ENCODE measurements around the gene EFTUD2. TPM values are rescaled to one million over a fixed set of nuclear protein-coding genes. Genes with fewer than 3 reads are reported as not detected.
A peak's percentile ranks its signal among the peaks of the same experiment; 100 is the strongest.
"Not testable (repeated sequence)": the region's sequence is repeated elsewhere in the genome, so short reads cannot be mapped to it uniquely, and the experiment has no call there.

The EFTUD2 gene
- total RNA-seq (100 to 1,000 TPM; 109 to 133 TPM), total RNA-seq (69.8 to 137 reads per million in 2 donors)

GRCh38 chr17:44899074-44899782, at the start of gene EFTUD2:
Gene EFTUD2 (minus strand): TSS chr17:44899445. CDS start chr17:44894521, 4,924 bp downstream.
- H3K4me3 Mint-ChIP-seq = peak within 1 kb of the TSS; percentile 95
- peak; percentile 86 to 92 (median 89) for DNase-seq
- H3K27me3 Mint-ChIP-seq = peaks cover 4% of the 10 kb centered on the region
- no peaks in the 10 kb centered on the region for H3K9me3 ChIP-seq (ENCODE audit: control insufficient read depth, low read length, poor library complexity, severe bottlenecking)
- H3K4me1 Mint-ChIP-seq = peaks cover 24% of the 10 kb centered on the region
- peak; percentile 93 for ATAC-seq
- peaks cover 2% of the 10 kb centered on the region for H3K36me3 Mint-ChIP-seq (ENCODE audit: low read depth)
- peak within 1 kb of the TSS; percentile 99 for H3K27ac Mint-ChIP-seq

GRCh38 chr17:44948315-44948795, 49.1 kb upstream of the EFTUD2 start:
- no peaks in the 10 kb centered on the region for H3K36me3 Mint-ChIP-seq (ENCODE audit: low read depth)
- H3K27ac Mint-ChIP-seq = peak overlapping the region; percentile 77
- ATAC-seq (no peak), DNase-seq (no peak)
- H3K27me3 Mint-ChIP-seq = peaks cover 6% of the 10 kb centered on the region
- peak overlapping the region; percentile 93 for H3K4me3 Mint-ChIP-seq
- H3K4me1 Mint-ChIP-seq = peaks cover 13% of the 10 kb centered on the region
- H3K9me3 ChIP-seq (ENCODE audit: control insufficient read depth, low read length, poor library complexity, severe bottlenecking) = no peaks in the 10 kb centered on the region

- Mint-ChIP-seq H3K4me3 (peak within 1 kb of the TSS; percentile 93), H3K4me1 (peaks cover 13% of the 10 kb centered on the region), H3K27me3 (peaks cover 6% of the 10 kb centered on the region), H3K27ac (peak within 1 kb of the TSS; percentile 77), H3K36me3 (ENCODE audit: low read depth) (no peaks in the 10 kb centered on the region)
- peak; percentile 99 for ATAC-seq
- DNase-seq = peak; percentile 73 to 83 (median 79)
- no peaks in the 10 kb centered on the region for H3K9me3 ChIP-seq (ENCODE audit: control insufficient read depth, low read length, poor library complexity, severe bottlenecking)
Measured at GRCh38 chr17:44947461-44948314, 48.4 kb upstream of the EFTUD2 start, which contains the start of gene KIF18B. Gene KIF18B (minus strand): TSS chr17:44947773. CDS start chr17:44936344, 11,429 bp downstream.

GRCh38 chr17:44945652-44946051, 46.4 kb upstream of the EFTUD2 start:
- ATAC-seq; H3K9me3 ChIP-seq (ENCODE audit: control insufficient read depth, low read length, poor library complexity, severe bottlenecking); H3K4me3 Mint-ChIP-seq; DNase-seq; H3K36me3 Mint-ChIP-seq (ENCODE audit: low read depth); H3K27me3 Mint-ChIP-seq; H3K27ac Mint-ChIP-seq: not testable (repeated sequence)
- H3K4me1 Mint-ChIP-seq = peaks cover 13% of the 10 kb centered on the region

GRCh38 chr17:44942456-44942855, 43.2 kb upstream of the EFTUD2 start:
- ATAC-seq (no peak), DNase-seq (no peak)
- H3K4me1 Mint-ChIP-seq = peaks cover 5% of the 10 kb centered on the region
- H3K27me3 Mint-ChIP-seq = peaks cover 6% of the 10 kb centered on the region
- peak overlapping the region; percentile 29 for H3K27ac Mint-ChIP-seq
- no peak overlapping the region for H3K4me3 Mint-ChIP-seq
- no peaks in the 10 kb centered on the region for H3K9me3 ChIP-seq (ENCODE audit: control insufficient read depth, low read length, poor library complexity, severe bottlenecking)
- no peaks in the 10 kb centered on the region for H3K36me3 Mint-ChIP-seq (ENCODE audit: low read depth)

DNA sequence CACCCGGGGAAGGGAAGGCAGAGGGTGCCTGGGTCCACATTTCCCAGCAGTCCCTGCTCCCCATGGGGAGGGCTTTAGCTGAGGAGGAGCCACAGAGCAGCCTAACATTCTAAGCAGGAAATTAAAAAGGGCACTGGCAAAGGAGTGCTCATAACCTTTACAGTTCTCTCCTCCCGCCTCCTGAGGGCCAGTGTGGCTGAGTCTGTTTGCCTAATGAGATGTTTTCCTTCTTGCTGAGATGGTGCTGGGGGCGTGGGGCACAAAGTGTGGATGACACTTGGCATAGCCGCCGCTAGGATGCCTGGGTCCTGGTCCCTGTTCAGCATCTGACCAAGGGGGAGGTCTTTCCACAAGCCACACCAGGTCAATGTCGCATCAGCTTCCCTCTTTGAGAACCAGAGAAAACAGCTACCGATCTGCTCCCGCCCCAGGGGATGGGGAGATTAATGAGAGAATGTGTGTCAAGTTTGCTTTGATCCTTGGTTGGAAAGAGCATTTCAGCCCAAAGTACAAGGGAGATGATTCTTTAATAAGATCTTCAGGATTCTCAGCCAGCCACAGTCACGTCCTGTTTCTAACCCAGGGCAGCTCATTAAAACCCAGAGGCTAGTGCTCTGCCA, 42.6 kb upstream of the EFTUD2 start:
- no peaks in the 10 kb centered on the region for H3K9me3 ChIP-seq (ENCODE audit: control insufficient read depth, low read length, poor library complexity, severe bottlenecking)
- H3K27me3 Mint-ChIP-seq = peaks cover 6% of the 10 kb centered on the region
- no peak for DNase-seq
- ATAC-seq = no peak
- H3K4me3 Mint-ChIP-seq = no peak overlapping the region
- no peaks in the 10 kb centered on the region for H3K36me3 Mint-ChIP-seq (ENCODE audit: low read depth)
- H3K4me1 Mint-ChIP-seq = peaks cover 6% of the 10 kb centered on the region
- H3K27ac Mint-ChIP-seq = peak overlapping the region; percentile 29

DNA sequence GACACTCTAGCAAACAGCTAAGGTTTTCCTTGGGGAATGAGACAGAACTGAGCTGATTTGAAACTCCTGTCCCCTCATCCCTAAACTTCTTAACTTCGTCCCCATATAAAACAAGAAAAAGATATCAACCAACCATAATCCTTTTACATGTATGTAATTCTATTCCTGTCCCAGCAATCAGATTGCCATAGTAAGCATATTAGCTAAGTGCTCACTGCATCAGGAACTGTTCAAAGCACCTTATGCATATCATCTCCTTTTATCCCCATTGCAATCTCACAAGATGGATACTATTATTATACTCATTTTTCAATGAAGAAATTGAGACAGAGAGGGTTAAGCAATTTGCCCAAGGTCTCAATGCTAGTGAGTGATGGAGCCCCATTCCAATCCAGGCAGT, 41.5 kb upstream of the EFTUD2 start:
- Mint-ChIP-seq H3K4me3 (no peak overlapping the region), H3K27ac (no peak overlapping the region), H3K27me3 (no peaks in the 10 kb centered on the region), H3K36me3 (ENCODE audit: low read depth) (no peaks in the 10 kb centered on the region), H3K4me1 (peaks cover 6% of the 10 kb centered on the region)
- DNase-seq = no peak
- ATAC-seq = no peak
- no peaks in the 10 kb centered on the region for H3K9me3 ChIP-seq (ENCODE audit: control insufficient read depth, low read length, poor library complexity, severe bottlenecking)

- Mint-ChIP-seq H3K27ac (no peak overlapping the region), H3K4me1 (peaks cover 6% of the 10 kb centered on the region), H3K27me3 (no peaks in the 10 kb centered on the region), H3K36me3 (ENCODE audit: low read depth) (no peaks in the 10 kb centered on the region), H3K4me3 (no peak overlapping the region)
- DNase-seq (no peak), ATAC-seq (no peak)
- no peaks in the 10 kb centered on the region for H3K9me3 ChIP-seq (ENCODE audit: control insufficient read depth, low read length, poor library complexity, severe bottlenecking)
Measured at GRCh38 chr17:44940317-44940716, 41.1 kb upstream of the EFTUD2 start.

GRCh38 chr17:44935116-44935515, 35.9 kb upstream of the EFTUD2 start:
- H3K27ac Mint-ChIP-seq = no peak overlapping the region
- H3K36me3 Mint-ChIP-seq (ENCODE audit: low read depth) = no peaks in the 10 kb centered on the region
- peaks cover 2% of the 10 kb centered on the region for H3K4me1 Mint-ChIP-seq
- DNase-seq (no peak), ATAC-seq (no peak)
- no peaks in the 10 kb centered on the region for H3K27me3 Mint-ChIP-seq
- no peaks in the 10 kb centered on the region for H3K9me3 ChIP-seq (ENCODE audit: control insufficient read depth, low read length, poor library complexity, severe bottlenecking)
- H3K4me3 Mint-ChIP-seq = no peak overlapping the region

DNA sequence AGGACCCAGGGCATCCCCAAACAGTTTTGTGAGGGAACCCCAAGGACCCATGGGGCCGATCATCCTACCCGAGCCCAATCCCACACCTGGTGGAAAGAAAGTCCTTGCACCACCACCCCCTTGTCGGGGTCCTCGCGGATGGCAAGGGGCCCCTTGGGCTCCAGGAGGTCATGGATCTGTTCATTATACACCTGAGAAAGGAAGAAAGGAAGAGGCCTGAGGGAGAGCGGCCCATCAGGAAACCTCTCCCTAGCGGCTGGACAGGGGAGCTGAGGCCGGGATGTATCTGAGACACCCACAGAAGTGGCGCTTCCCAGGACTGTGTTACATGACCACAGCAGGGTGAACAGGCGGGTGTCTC, 35.5 kb upstream of the EFTUD2 start:
- no peaks in the 10 kb centered on the region for H3K27me3 Mint-ChIP-seq
- H3K4me3 Mint-ChIP-seq = no peak overlapping the region
- ATAC-seq = no peak
- no peaks in the 10 kb centered on the region for H3K9me3 ChIP-seq (ENCODE audit: control insufficient read depth, low read length, poor library complexity, severe bottlenecking)
- peaks cover 2% of the 10 kb centered on the region for H3K4me1 Mint-ChIP-seq
- H3K36me3 Mint-ChIP-seq (ENCODE audit: low read depth) = no peaks in the 10 kb centered on the region
- DNase-seq = no peak
- no peak overlapping the region for H3K27ac Mint-ChIP-seq

GRCh38 chr17:44933824-44934744, 34.8 kb upstream of the EFTUD2 start:
- ATAC-seq (no peak), DNase-seq (no peak)
- Mint-ChIP-seq H3K27me3 (no peaks in the 10 kb centered on the region), H3K27ac (no peak overlapping the region), H3K4me3 (no peak overlapping the region), H3K36me3 (ENCODE audit: low read depth) (no peaks in the 10 kb centered on the region), H3K4me1 (peaks cover 2% of the 10 kb centered on the region)
- no peaks in the 10 kb centered on the region for H3K9me3 ChIP-seq (ENCODE audit: control insufficient read depth, low read length, poor library complexity, severe bottlenecking)

GRCh38 chr17:44932787-44933097, 33.5 kb upstream of the EFTUD2 start:
- H3K4me1 Mint-ChIP-seq = peaks cover 2% of the 10 kb centered on the region
- H3K27ac Mint-ChIP-seq = no peak overlapping the region
- no peaks in the 10 kb centered on the region for H3K27me3 Mint-ChIP-seq
- H3K4me3 Mint-ChIP-seq = no peak overlapping the region
- H3K36me3 Mint-ChIP-seq (ENCODE audit: low read depth) = no peaks in the 10 kb centered on the region
- no peaks in the 10 kb centered on the region for H3K9me3 ChIP-seq (ENCODE audit: control insufficient read depth, low read length, poor library complexity, severe bottlenecking)
- no peak for ATAC-seq
- no peak for DNase-seq

Measured in T-helper 17 cell (primary cell).